Kasumi-1 (cell line): ENCODE results near the gene TMEM143.
"Not testable (repeated sequence)": the region's sequence is repeated elsewhere in the genome, so short reads cannot be mapped to it uniquely, and the experiment has no call there.

Source experiments
- DNase-seq, 2 experiments: peaks; one replicate each; lab custom pipeline; 2025; lab: John Stamatoyannopoulos, UW

The TMEM143 gene

GRCh38 chr19:48330012-48330681, 33.6 kb downstream of the TMEM143 start:
- DNase-seq: peak; percentile 93

- DNase-seq: peak; percentile 34 to 48
Measured at GRCh38 chr19:48329167-48329891, 34.4 kb downstream of the TMEM143 start.

GRCh38 chr19:48325265-48325910, 38.4 kb downstream of the TMEM143 start, which contains the start of gene EMP3:
TSS of gene EMP3 (plus strand) at chr19:48325552. CDS start at chr19:48326845, 1,293 bp downstream.
- peak; percentile 83 to 93 for DNase-seq

DNA sequence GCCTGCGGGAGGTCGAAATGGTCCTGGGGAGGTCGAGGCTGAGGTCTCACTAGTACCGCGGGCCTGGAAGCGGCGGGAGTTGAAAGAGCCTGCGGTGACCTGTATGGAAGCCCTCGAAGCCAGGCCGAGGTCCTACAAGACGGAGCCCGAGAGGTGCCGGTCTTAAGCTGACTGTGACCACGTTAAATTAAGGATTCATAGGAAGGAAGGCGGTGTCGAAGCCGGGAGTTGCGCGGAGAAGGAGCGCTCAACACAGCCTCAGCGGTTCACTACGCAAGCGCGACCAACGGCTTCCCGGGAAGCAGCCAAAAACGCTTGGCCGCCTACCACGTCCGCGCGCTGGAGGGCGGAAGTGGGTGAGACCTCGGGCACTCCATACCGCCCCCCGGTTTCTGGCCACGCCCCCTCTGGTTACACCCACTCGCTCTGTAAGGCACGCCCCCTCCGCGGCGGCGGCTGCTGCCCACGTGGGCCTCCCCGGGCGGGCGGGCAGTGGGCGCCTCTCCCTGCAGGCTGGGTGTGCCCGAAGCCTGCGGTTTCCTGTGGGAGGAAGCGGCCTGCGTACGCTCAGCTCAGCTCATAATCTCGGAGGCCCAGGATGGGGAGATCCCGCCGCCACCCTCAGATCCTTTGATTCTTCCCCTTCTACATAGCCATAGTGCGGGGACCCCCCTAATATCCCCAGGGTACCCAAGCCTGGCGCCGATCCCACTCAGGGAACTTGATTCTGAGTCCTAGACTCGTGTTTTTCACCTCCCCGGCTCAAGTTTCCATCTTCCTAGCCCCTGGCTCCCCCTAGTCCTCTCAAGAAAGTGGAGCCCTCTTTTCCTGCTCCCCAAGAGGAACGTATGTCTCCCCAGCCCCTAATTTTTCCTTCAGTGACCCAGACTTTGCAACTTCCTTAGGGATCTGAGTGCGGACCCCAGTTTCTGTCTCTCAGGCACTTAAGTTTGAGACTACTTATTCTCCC, 41.8 kb downstream of the TMEM143 start:
- peak; percentile 90 to 94 for DNase-seq

DNA sequence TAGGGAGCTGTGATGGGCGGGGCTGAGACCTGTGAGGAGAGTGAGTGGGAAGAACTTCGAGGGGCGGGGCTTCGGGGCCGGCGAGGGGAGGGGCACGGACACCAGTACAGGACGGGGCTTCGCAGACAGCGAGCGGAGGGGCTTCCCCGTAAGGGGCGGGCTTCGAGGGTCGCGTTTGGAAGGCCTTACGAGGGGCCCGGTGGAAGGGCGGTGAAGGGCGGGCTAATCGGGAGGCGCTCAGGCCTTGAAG, 42.4 kb downstream of the TMEM143 start:
- DNase-seq: peak; percentile 94 to 96

- peak; percentile 56 to 62 for DNase-seq
Measured at GRCh38 chr19:48319647-48320541, 43.8 kb downstream of the TMEM143 start.

DNA sequence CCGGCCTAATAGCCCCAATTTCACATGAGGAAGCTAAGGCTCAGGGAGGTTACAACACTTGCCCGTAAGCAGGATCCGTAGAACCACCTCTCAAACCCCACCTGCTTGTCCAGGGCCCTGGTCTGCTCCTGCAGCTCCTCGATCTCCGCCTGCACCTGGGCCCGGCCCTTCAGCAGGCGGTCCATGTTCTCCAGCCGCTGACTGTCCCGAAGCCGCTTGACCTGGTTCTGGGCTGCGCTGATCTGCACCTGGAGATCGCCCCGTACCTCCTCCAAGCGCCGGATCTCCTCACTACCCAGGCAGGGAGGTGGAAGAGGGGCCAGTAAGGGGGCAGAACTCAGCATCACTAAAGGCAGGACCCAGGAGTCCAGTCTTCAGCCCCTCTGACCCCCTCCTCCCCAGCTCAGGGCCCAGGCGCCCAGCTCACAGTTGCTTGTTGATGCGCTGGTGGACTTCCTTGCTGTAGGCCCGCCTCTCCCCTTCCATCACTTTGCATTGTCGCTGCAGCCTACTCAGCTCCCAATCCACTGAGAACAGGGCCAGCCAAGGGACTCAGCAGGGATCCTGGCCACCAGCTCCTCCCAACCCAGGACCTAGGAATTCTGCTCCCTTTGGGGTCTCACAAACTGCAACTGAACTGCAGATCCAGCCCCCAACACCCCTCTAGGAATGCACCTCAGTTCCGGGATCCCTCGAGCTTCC, 45.3 kb downstream of the TMEM143 start:
- DNase-seq: no peak

DNA sequence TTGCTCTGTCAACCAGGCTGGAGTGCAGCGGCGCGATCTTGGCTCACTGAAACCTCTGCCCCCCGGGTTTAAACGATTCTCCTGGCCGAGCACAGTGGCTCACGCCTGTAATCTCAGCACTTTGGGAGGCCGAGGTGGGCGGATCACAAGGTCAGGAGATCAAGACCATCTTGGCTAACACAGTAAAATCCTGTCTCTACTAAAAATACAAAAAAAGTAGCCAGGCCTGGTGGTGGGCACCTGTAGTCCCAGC, 46.1 kb downstream of the TMEM143 start:
- DNase-seq: not testable (repeated sequence)

GRCh38 chr19:48315712-48316111, 48.0 kb downstream of the TMEM143 start:
- no peak for DNase-seq

GRCh38 chr19:48311384-48311783, 52.4 kb downstream of the TMEM143 start:
- DNase-seq: no peak

- DNase-seq: no peak
Measured at GRCh38 chr19:48310227-48310626, 53.5 kb downstream of the TMEM143 start.

DNA sequence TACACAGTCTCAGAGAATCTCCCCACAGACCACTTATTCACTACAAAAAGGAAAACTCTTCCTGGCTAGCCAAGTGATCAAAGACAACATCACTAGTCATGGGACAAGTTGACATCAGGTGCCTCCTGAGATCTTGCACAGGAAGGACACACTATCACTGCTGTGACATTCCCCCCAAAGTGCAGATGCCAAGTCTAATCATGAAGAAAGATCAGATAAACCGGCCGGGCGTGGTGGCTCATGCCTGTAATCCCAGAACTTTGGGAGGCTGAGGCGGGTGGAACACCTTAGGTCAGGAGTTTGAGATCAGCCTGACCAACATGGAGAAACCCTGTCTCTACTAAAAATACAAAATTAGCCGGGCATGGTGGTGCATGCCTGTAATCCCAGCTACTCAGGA, 54.0 kb downstream of the TMEM143 start:
- not testable (repeated sequence) for DNase-seq

- peak; percentile 21 to 30 for DNase-seq
Measured at GRCh38 chr19:48308631-48309586, 54.8 kb downstream of the TMEM143 start.

DNA sequence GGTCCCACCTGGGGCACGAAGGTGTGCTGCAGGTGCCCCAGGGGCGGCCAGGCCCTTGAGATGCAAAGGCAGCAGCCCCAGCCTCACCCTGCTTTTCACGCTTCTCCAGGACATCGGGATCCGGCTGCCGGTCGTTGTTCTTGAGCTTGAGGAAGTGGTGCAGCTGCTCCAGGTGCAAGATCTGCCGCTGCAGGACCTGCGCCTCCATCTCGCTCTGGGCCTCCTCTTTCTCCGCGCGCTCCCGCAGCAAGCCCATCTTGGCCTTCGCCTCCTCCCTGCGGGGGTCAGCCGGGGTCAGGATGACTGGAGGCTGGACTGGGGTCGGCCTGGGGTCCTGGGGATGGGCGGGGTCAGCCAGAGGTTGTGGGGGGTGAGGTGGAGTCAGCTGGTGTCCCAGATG, 59.9 kb downstream of the TMEM143 start:
- no peak for DNase-seq

- no peak for DNase-seq
Measured at GRCh38 chr19:48303367-48303766, 60.4 kb downstream of the TMEM143 start.

DNA sequence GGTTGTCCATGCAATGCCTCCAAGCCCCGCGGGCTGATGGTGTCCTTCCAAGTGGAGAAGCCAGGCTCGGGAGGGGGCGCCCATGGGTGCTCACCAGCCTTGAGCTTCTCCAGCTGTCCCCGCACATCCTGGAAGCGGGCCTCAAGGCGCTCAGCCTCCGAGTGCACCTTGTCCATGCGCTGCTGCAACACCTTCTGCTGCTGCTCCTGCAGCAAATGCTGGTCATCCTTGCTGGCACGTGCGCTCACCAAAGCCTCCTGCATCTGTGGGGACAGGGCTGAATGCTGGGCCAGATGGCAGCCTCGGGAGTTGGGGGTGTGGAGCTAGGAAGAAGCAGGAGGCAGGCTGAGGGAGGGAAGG, 61.2 kb downstream of the TMEM143 start:
- no peak for DNase-seq

DNA sequence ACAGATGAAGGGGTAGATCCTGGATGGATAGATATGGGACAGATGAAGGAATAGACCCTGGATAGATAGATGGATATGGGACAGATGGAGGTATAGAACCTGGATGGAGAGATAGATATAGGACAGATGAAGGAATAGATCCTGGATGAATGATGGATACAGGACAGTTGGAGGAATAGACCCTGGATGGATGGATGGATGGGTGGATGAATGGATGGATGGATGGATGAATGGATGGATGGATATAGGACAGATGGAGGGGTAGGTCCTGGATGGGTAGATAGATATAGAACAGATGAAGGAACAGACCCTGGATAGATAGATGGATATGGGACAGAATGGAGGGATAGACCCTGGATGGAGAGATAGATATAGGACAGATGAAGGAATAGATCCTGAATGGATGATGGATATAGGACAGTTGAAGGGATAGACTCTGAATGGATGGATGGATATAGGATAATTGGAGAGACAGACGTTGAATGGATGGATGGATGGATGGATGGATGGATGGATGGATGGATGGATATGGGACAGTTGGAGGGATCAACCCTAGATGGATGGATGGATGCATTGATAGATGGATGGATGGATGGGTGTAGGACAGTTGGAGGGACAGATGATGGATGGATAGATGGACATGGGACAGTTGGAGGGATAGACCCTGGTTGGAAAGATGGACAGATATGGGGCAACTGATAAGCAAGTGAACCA, 61.7 kb downstream of the TMEM143 start:
- DNase-seq: no peak

DNA sequence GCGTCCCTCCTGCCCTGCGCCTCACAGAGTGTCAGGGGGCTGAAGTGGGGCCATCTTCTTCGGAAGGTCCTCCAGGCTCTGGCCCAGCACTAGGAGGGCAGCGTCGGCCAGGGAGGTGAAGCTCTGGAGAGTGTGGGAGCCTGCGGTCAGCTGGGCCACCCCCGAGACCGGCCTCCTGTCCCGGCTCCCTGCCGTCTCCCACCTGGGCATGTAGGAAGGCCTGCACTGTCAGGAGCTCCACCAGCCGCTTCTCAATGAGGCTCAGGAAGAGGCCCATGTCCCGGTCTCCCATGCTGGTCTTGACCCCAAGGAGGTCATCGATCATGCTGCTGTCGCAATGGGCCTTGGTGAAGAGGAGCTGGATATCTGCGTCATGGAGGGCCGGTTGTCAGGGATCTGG, 65.8 kb downstream of the TMEM143 start:
- no peak for DNase-seq
